Measurements from ENCODE around the gene HMOX1.

GRCh38 chr22:35378621-35379020, 2.3 kb upstream of the HMOX1 start:
- TF ChIP-seq POLR2A (IDR thresholded peaks at IDR 0.05) (no peak), CTCF (IDR thresholded peaks at IDR 0.05 in 4 of 5, conservative IDR thresholded peaks at IDR 0.05 in 1 of 5) (no peak)
